Right cardiac atrium (tissue), 5 donors: Measurements from ENCODE around the gene PAXX. TPM values are rescaled to one million over a fixed set of nuclear protein-coding genes. Genes with fewer than 3 reads are reported as not detected.

Source experiments
- ATAC-seq, 2 donors: fragments of 200-7000 bp; cut with Tn5 transposase; one replicate each; pipeline versions ENCODE4 v1.8.0 to v1.9.1; 2020; ENCODE audit warnings: moderate library complexity in 2 of 2, mild to moderate bottlenecking in 1 of 2
- DNase-seq, 3 donors: peaks; one replicate each; pipeline ENCODE4 v3.0.0-alpha.2; 2020
- H3K27ac ChIP-seq: one replicate; pipeline ENCODE4 v1.5.1; 2013; ENCODE audit warnings: mild to moderate bottlenecking, low read length, control low read depth, moderate library complexity
- H3K27me3 ChIP-seq: one replicate; pipeline ENCODE4 v1.6.1; 2013; ENCODE audit not compliant: control insufficient read depth, insufficient read depth
- H3K4me1 ChIP-seq: one replicate; pipeline ENCODE4 v1.6.1; 2013; ENCODE audit warnings: low read length; ENCODE audit not compliant: control insufficient read depth, insufficient read depth
- H3K4me3 ChIP-seq: one replicate; pipeline ENCODE4 v1.5.1; 2013; ENCODE audit warnings: low read length, control low read depth
- H3K9me3 ChIP-seq: one replicate; pipeline ENCODE4 v1.6.1; 2013; ENCODE audit warnings: low read length; ENCODE audit not compliant: control insufficient read depth
- WGBS: extraction: QIAGEN DNeasy Blood & Tissue Kit; methylation state at CpG from one replicate; pipeline ENCODE4 v1.1.7; 2013; 5-methylcytosine and 5-hydroxymethylcytosine counted together
- intact Hi-C, 4 donors: fragments of 100-400 bp; cut with DNase I; formaldehyde crosslinking; loops; one replicate each; pipeline versions ENCODE4 v1.11.0 to v1.14.0; 2022 to 2023
- polyA plus RNA-seq: library from polyadenylated mRNA; stranded (reverse); fragments of 200-250 nt; gene quantifications from one replicate; pipeline ENCODE4 v1.2.3, GENCODE V29; 2013
- total RNA-seq, 4 donors: library from RNA; stranded (reverse); fragmentation: NEBNext Ultra II Directional; extraction: Animal tissue kit (Norgen Biotek cat#: 25700); gene quantifications; one replicate each; pipeline ENCODE4 v1.2.1, GENCODE V29; 2021
- donor health status: healthy with polysubstance abuse.
- donor health status: DM: no; HTN: yes; CAD: no.
- donor health status: DM: no; HTN: no; CAD: no.
- donor health status: DM: no; HTN: yes; CAD: no; lungs with severe emphysema.
- donor health status: DM: yes; HTN: yes; CAD: no.

Gene PAXX
- total and polyA plus RNA-seq, 5 donors, result 24.8 to 44.5 (median 29.4) TPM

DNA sequence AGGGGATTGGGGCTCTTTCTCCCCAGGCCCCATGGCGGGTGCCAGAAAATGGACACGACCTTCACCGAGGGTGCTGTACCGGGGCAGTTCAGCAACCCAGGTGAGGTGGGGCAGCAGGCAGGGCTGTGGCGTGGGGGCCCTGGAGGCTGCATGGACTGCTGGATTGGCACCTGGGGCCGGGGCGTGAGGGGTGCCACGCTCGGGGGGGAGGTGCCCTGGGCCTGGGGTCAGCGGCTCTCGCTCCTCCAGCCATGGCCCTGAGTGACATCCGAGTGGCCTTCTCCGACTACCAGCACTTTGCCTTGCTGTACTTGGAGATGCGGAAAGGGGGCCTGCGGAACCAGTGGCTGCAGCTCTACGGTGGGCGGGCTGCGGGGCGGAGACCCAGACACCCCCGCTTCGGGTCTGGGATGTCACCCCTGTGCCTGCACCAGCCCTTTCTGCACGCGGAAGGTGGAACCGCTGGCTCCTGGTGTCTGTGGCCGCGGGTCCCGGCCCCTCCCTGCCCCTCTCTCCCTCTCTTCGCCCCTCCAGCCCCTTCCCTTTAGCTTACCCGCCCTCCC is 7.7 kb upstream of the PAXX start:
- Histone ChIP-seq H3K27me3 (no peaks in the 10 kb centered on the region), H3K4me3 (no peak overlapping the region), H3K4me1 (no peaks in the 10 kb centered on the region), H3K27ac (no peak overlapping the region), H3K9me3 (no peaks in the 10 kb centered on the region)
- intact Hi-C loops, result loop anchor here in 2 of 4 donors (5.0 kb wide), 2 partner anchors 37 to 137 kb away; partner anchors contain the start of genes C8G (in 1 of the 2) and PHPT1 (in 1 of the 2)
- DNase-seq, result peak in 1 of 3 donors; percentile 59
- 58% methylated on average over 29 of the region's 29 CpGs for WGBS
- ATAC-seq, result no peak

DNA sequence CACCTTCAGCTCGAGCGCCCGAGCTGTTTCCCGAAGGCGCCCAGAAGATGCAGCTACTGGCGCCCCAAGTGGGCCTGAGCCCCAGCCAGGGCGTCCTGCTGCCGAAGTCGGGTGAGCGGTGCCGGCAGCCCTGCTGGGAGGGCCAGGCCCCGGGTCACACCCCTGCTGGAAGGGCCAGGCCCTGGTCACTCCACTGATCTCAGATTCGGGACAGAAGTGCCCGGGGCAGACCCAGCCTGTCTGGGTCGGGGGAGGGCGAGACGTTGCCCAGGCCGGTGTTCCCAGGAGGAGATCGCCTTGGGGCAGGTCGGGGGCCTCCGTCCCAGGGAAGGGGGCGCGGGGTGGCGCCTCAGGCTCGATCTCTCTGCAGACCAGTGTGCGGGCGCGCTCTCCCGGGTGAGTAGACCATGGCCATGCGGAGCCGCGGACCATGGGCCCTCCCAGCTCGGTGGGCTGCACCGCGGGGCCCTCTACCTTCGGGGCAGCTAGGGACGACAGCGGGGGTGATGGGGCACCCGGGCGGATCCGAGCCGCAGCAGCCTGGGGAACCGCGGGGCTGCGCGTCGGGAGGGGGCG is 7.1 kb upstream of the PAXX start:
- Histone ChIP-seq H3K4me3 (no peak overlapping the region), H3K4me1 (no peaks in the 10 kb centered on the region)

DNA sequence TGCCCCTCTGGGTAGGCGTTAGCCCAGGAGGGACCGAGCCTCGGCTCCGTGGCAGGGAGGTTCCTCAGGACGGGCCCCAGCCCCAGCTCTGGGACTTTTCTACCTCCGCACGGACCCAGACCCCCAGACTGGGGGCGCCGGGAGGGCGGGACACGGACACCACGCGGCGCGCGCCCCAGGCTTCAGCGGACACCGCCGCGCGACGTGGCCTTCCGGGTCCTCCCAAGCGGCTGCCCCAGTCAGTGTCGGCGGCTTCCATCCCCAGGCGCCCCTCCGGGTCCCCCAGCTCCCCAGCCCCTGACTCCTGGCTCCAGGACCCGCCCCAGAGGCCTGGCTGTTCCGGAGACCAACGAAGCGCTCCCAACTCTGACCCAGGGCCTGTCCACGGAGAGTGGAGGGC is 6.4 kb upstream of the PAXX start:
- Histone ChIP-seq H3K4me1 (no peaks in the 10 kb centered on the region), H3K27ac (no peak overlapping the region), H3K9me3 (no peaks in the 10 kb centered on the region), H3K27me3 (no peaks in the 10 kb centered on the region), H3K4me3 (no peak overlapping the region)
- intact Hi-C loops, result loop anchor here in 1 of 4 donors (5.0 kb wide), 1 partner anchor 139 kb away; the partner anchor contains the start of gene PHPT1
- DNase-seq (peak in 2 of 3 donors; percentile 53 to 68), ATAC-seq (no peak)
- WGBS, result 22% methylated on average over 33 of the region's 33 CpGs

More for the DNA sequence above, 7.1 kb upstream of the PAXX start:
- ATAC-seq (peak in 1 of 2 donors; percentile 2), DNase-seq (peak in 2 of 3 donors; percentile 64 to 69)
- Histone ChIP-seq H3K27ac (no peak overlapping the region), H3K9me3 (no peaks in the 10 kb centered on the region), H3K27me3 (no peaks in the 10 kb centered on the region)
- intact Hi-C loops, result loop anchor here in 1 of 4 donors (5.0 kb wide), 1 partner anchor 138 kb away; the partner anchor contains the start of gene PHPT1
- 24% methylated on average over 48 of the region's 48 CpGs for WGBS

DNA sequence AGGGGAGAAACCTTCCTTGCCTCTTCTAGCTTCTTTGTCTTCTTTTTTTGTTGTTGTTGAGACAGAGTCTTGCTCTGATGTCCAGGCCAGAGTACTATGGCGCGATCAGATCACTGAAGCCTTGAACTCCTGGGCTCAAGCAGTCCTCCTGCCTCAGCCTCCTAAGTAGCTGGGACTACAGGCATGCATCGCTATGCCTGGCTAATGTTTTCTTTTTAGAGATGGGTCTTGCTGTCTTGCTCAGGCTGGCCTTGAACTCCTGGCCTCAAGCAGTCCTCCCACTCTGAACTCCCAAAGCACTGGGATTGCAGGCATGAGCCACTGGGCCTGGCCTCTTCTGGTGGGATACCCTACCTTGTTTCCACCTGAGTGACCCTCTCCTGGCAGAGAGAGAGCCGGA is 3.4 kb upstream of the PAXX start:
- no peak overlapping the region for H3K4me3 ChIP-seq
- intact Hi-C loops, result loop anchor here in 1 of 4 donors (5.0 kb wide), 1 partner anchor 142 kb away; the partner anchor contains the start of gene PHPT1
- peaks cover 8% of the 10 kb centered on the region for H3K4me1 ChIP-seq
- H3K27ac ChIP-seq, result no peak overlapping the region
- WGBS, result 98% methylated on average over 4 of the region's 4 CpGs
- H3K27me3 ChIP-seq, result no peaks in the 10 kb centered on the region
- no peaks in the 10 kb centered on the region for H3K9me3 ChIP-seq
- DNase-seq (no peak), ATAC-seq (no peak)

DNA sequence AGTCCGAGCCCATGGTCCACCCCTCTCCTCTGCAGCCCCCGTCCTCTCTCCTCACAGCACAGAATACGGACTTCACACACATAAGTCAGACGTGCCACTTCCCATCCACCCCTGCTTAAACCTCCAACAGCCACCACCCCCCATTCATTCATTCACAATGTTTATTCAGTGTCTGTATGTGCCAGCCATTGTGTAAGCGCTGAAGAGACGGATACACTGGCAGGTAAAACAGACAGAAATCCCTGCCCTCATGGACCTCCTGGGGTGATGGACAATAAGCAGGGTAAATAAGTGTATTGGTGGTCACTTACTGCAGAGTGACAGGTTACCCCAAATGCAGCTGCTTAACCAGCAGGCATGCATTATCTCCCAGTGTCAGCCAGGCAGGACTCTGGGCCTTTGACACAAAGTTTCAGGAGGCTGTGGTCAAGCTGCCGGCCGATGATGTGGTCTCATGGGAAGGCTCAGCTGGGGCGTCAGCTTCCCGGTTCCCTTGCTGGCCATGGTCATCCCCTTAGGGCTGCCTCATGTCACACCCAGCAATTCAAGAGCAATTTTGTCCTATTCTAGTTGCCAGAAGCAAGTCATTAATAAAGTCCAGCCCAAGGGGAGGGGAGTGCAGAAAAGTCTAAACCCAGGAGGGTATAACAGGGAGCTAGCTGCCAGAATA is 1.8 kb upstream of the PAXX start:
- Histone ChIP-seq H3K4me3 (no peak overlapping the region), H3K27me3 (no peaks in the 10 kb centered on the region), H3K27ac (no peak overlapping the region), H3K4me1 (peaks cover 8% of the 10 kb centered on the region), H3K9me3 (no peaks in the 10 kb centered on the region)
- DNase-seq (peak in 2 of 3 donors; percentile 46 to 56), ATAC-seq (no peak)
- intact Hi-C loops, result no loop called here
- whole genome bisulfite sequencing, result 81% methylated on average over 10 of the region's 10 CpGs

DNA sequence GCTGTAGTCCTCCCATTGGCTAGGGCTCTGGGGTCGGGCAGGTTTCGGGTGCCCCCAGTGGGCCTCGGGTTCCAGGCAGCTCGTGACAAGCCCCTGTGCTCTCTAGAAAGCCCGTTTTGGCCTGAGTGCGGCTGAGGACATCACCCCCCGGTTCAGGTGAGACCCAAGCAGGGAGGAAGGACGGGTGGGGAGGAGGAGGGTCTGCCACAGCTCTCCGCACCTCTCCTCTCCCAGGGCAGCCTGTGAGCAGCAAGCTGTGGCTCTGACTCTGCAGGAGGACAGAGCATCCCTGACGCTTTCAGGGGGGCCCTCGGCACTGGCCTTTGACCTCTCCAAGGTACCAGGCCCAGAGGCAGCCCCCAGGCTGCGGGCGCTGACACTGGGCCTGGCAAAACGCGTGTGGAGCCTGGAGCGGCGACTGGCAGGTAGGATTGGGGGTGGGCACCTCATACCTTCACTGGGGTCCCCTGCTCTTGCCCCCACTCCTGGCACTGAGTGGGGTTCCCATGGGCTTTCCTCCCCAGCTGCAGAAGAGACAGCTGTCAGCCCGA is 672 bp downstream of the PAXX start:
- H3K9me3 ChIP-seq, result no peaks in the 10 kb centered on the region
- no peak for ATAC-seq
- H3K27me3 ChIP-seq, result no peaks in the 10 kb centered on the region
- H3K4me3 ChIP-seq, result peak overlapping the region; percentile 64
- H3K27ac ChIP-seq, result no peak overlapping the region
- H3K4me1 ChIP-seq, result peaks cover 8% of the 10 kb centered on the region
- intact Hi-C loops, result no loop called here
- no peak for DNase-seq
- whole genome bisulfite sequencing, result 41% methylated on average over 18 of the region's 18 CpGs

DNA sequence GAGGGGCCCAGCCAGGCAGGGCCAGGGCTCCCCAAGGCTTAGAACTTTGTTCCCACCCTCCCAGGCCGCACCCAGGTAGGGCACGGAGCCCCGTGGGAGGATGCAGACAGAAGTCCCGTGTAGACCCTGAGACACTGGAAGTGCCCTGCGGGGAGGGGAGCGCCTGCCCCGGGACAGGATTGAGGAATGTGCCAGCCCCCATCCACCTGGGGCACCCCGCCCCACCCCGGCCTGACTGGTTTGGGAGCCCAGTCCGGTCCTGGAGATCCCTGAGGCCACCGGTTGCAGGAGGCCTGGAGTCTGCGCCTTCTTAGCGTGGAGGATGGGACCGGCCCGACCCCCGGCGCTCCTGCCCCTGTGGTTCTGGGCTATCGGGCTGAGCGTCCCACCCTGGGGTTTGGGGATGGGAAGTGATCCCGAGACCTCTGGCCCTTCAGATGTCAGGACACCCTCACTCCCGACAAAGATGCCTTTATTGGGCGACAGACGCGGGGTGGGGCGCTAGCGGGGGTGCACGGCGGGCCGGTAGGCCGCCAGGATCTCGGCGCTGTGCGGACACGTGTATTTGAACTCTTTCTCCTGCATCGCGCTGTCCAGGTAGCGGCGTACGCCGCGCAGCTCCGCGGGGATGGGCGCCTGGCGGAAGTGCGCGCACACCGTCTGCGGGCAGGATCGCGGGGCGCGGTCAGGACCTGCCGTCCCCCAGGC is 2.1 kb downstream of the PAXX start:
- ATAC-seq (no peak), DNase-seq (peak in 1 of 3 donors; percentile 65)
- H3K27ac ChIP-seq, result no peak overlapping the region
- no peak overlapping the region for H3K4me3 ChIP-seq
- peaks cover 8% of the 10 kb centered on the region for H3K4me1 ChIP-seq
- intact Hi-C loops, result no loop called here
- 68% methylated on average over 54 of the region's 54 CpGs for WGBS
- no peaks in the 10 kb centered on the region for H3K27me3 ChIP-seq
- no peaks in the 10 kb centered on the region for H3K9me3 ChIP-seq

DNA sequence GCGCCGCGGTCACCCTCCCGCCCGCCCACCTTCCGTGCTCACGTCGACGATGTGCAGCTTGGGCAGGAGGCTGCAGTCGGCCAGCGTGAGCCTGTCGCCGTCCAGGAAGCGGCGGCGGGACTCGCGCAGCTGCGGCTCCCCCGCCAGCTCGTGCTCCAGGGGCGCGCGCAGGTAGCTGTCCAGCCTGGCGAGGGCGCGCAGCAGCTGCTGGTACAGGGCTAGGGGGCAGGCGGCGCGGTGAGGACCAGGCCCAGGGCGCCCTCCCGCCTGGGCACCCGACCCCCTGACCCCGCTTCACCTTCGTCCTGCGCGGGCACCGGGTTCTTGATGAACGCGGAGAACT is 2.6 kb downstream of the PAXX start:
- Histone ChIP-seq H3K9me3 (no peaks in the 10 kb centered on the region), H3K4me3 (peak overlapping the region; percentile 4), H3K4me1 (peaks cover 8% of the 10 kb centered on the region), H3K27ac (no peak overlapping the region), H3K27me3 (no peaks in the 10 kb centered on the region)
- ATAC-seq (no peak), DNase-seq (peak in 1 of 3 donors; percentile 64)
- WGBS, result 27% methylated on average over 40 of the region's 40 CpGs
- intact Hi-C loops, result no loop called here

DNA sequence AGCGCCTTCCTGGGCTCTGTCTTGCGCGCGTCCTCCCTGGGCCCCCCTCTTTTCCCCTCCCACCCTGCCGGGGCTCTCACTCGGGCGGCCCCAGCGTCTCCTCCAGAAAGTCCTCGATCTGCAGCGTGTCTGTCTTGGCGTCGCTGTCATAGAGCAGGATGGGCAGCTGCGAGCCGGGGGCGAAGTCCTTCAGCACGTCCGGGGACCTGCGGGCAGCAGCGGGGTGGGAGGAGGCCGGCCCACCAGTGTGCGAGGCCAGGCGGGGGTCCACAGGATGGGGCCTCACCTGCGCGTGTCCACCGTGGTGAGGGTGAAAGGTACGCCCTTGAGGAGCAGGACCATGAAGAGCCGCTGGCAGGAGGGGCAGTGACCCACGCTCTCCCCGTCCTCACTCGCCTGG is 3.1 kb downstream of the PAXX start:
- no peak for ATAC-seq
- H3K9me3 ChIP-seq, result no peaks in the 10 kb centered on the region
- DNase-seq, result peak in 1 of 3 donors; percentile 75
- peaks cover 8% of the 10 kb centered on the region for H3K4me1 ChIP-seq
- H3K4me3 ChIP-seq, result no peak overlapping the region
- no peak overlapping the region for H3K27ac ChIP-seq
- 19% methylated on average over 30 of the region's 30 CpGs for WGBS
- intact Hi-C loops, result no loop called here
- no peaks in the 10 kb centered on the region for H3K27me3 ChIP-seq

DNA sequence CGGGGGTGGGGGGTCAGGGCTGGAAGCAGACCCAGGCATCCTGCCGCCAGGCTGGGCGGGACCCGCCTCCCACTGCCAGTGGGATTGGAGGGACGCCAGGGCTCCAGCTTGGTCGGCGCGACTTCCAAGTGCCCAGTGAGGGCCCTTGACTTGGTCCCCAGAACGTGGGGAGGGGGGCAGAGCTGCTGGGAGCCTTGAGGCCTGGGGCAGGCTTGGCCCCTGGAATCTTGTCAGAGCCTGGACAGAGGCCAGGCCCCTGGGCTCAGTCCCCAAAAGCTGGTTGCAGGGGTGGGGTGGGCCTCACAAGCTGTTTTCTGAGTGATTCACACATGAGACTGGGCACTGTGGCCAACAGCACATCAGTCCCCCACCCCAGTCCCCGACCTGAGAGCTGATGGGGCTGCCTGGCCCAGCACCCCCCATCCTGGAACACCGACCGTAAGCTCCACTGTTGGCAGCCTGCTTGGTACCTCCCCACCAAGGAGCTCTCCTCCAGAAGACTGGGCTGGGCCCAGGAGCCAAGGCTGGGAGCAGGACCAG is 3.6 kb downstream of the PAXX start:
- 17% methylated on average over 12 of the region's 12 CpGs for WGBS
- Histone ChIP-seq H3K27ac (peak overlapping the region; percentile 12), H3K4me3 (no peak overlapping the region), H3K9me3 (no peaks in the 10 kb centered on the region), H3K27me3 (no peaks in the 10 kb centered on the region), H3K4me1 (peaks cover 8% of the 10 kb centered on the region)
- DNase-seq, result peak; percentile 72 to 89 (median 89)
- ATAC-seq, result peak; percentile 2 to 7
- intact Hi-C loops, result no loop called here
